Endothelial cell (in vitro differentiated cells): ENCODE measurements around the gene PTPRT. TPM values are rescaled to one million over a fixed set of nuclear protein-coding genes. Genes with fewer than 3 reads are reported as not detected.

Experiments used
- DNase-seq: peaks from one replicate; pipeline ENCODE4 v3.0.0; 2021; ENCODE audit warnings: low spot score
- H3K27ac Mint-ChIP-seq: one replicate; pipeline ENCODE4 v1.8.0; 2021; ENCODE audit warnings: mixed read lengths, inconsistent platforms; ENCODE audit not compliant: unreplicated experiment
- H3K27me3 Mint-ChIP-seq: one replicate; pipeline ENCODE4 v1.8.0; 2021; ENCODE audit warnings: mild to moderate bottlenecking, moderate library complexity, mixed read lengths, inconsistent platforms; ENCODE audit not compliant: unreplicated experiment
- H3K36me3 Mint-ChIP-seq: one replicate; pipeline ENCODE4 v1.8.0; 2021; ENCODE audit warnings: mild to moderate bottlenecking, low read depth, mixed read lengths, inconsistent platforms; ENCODE audit not compliant: unreplicated experiment
- H3K4me1 Mint-ChIP-seq: one replicate; pipeline ENCODE4 v1.8.0; 2021; ENCODE audit warnings: mild to moderate bottlenecking, mixed read lengths, inconsistent platforms; ENCODE audit not compliant: unreplicated experiment
- H3K4me3 Mint-ChIP-seq: one replicate; pipeline ENCODE4 v1.8.0; 2021; ENCODE audit warnings: mild to moderate bottlenecking, mixed read lengths, inconsistent platforms; ENCODE audit not compliant: unreplicated experiment
- H3K9me3 Mint-ChIP-seq: one replicate; pipeline ENCODE4 v1.8.0; 2021; ENCODE audit warnings: mixed read lengths, inconsistent platforms; ENCODE audit not compliant: unreplicated experiment
- total RNA-seq: library from RNA; stranded (reverse); fragmentation: NEBNext Ultra II Directional; extraction: Animal tissue kit (Norgen Biotek cat#: 25700); gene quantifications from one replicate; pipeline ENCODE4 v1.2.1, GENCODE V29; 2021; ENCODE audit not compliant: unreplicated experiment
- TF ChIP-seq, protein P1 (sequence below): fragments of 200-600 bp; sonication (generic); IDR thresholded peaks from one replicate; pipeline ENCODE4 v1.5.0; 2021; ENCODE audit warnings: antibody characterized with exemption; ENCODE audit not compliant: unreplicated experiment

Gene PTPRT
- total RNA-seq, 1 donor from 2014 or later = 0.10 TPM

DNA sequence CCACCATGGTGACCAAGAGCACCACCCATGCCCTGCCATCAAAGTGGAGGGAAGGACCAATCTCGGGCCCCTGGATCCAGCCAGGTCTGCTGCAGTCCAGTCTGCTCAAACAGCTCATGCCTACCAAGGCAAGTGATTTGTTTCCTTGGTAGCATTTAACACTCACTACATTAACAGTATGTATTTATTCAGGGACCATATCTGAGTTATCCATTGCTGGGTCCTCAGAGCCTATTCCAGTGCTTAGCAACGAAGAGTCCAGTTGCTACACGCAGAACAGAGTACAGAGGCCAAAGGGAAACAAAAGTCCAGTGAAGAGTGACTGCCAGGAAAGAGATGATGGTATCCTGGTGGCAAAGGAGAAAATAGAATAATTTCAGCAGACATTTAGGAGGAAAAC lies 352.2 kb downstream of the PTPRT start:
- peaks cover 27% of the 10 kb centered on the region for H3K9me3 Mint-ChIP-seq
- H3K4me1 Mint-ChIP-seq = no peaks in the 10 kb centered on the region
- TF ChIP-seq, protein P1, sequence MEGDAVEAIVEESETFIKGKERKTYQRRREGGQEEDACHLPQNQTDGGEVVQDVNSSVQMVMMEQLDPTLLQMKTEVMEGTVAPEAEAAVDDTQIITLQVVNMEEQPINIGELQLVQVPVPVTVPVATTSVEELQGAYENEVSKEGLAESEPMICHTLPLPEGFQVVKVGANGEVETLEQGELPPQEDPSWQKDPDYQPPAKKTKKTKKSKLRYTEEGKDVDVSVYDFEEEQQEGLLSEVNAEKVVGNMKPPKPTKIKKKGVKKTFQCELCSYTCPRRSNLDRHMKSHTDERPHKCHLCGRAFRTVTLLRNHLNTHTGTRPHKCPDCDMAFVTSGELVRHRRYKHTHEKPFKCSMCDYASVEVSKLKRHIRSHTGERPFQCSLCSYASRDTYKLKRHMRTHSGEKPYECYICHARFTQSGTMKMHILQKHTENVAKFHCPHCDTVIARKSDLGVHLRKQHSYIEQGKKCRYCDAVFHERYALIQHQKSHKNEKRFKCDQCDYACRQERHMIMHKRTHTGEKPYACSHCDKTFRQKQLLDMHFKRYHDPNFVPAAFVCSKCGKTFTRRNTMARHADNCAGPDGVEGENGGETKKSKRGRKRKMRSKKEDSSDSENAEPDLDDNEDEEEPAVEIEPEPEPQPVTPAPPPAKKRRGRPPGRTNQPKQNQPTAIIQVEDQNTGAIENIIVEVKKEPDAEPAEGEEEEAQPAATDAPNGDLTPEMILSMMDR = no peak
- no peak for DNase-seq
- H3K36me3 Mint-ChIP-seq = peaks cover 3% of the 10 kb centered on the region
- H3K4me3 Mint-ChIP-seq = no peak overlapping the region
- peaks cover 6% of the 10 kb centered on the region for H3K27me3 Mint-ChIP-seq
- H3K27ac Mint-ChIP-seq = no peak overlapping the region

DNA sequence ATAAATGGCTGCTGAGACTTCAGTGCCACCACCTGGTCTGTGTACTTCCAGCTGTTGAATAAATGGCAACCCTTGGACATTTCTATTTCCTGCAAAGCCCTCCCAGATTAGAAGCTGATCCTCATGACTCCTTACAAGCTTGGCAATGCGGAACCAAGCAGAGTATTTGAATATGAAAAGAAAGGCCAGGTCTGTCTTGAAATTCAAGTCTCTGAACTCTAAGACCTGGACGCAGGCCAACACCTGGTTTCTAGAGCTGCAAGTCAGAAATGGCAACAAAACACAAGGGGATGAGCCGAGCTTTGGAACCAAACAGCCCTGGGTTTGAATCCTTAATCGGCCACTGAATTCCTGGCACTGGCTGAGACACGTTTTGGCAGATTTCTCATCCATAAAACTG lies 353.4 kb downstream of the PTPRT start:
- peaks cover 3% of the 10 kb centered on the region for H3K36me3 Mint-ChIP-seq
- H3K27me3 Mint-ChIP-seq = peaks cover 6% of the 10 kb centered on the region
- H3K4me1 Mint-ChIP-seq = no peaks in the 10 kb centered on the region
- DNase-seq = no peak
- TF ChIP-seq, protein P1 = no peak
- no peak overlapping the region for H3K27ac Mint-ChIP-seq
- no peak overlapping the region for H3K4me3 Mint-ChIP-seq
- H3K9me3 Mint-ChIP-seq = peaks cover 18% of the 10 kb centered on the region

- Mint-ChIP-seq H3K27ac (no peak overlapping the region), H3K27me3 (peaks cover 8% of the 10 kb centered on the region), H3K9me3 (peaks cover 17% of the 10 kb centered on the region), H3K36me3 (peaks cover 4% of the 10 kb centered on the region), H3K4me1 (no peaks in the 10 kb centered on the region), H3K4me3 (no peak overlapping the region)
- TF ChIP-seq, protein P1 = no peak
- DNase-seq = no peak
These were observed 381.8 kb downstream of the PTPRT start for GRCh38 chr20:42807876-42808275.

DNA sequence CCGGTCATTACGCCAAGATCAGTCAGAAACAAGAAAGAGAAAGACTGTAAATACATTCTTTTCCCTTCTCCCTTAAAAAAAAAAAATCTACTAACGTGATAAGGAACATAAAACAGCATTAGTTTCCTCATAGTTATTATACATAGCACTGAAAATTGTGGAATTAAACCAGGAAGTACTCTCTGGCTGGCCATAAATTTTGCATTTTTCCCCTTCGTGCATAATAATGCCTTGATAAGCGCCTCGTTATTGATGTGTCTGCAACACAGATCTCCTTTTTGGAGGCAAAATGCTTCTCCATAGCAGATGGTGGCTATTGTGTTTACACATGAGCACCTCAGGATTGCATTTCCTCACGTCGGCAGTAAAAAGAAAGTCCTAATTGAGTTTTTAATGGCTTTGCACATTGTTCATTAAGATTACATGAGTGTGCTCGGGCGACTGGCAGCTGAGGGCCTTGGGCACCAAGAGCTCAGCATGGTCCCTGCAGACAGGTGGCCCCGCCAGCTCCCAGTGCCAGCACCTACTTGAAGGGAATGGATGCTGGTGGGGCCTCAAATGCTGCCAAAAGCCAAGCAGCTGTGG lies 394.5 kb downstream of the PTPRT start:
- TF ChIP-seq, protein P1 = no peak
- Mint-ChIP-seq H3K4me1 (no peaks in the 10 kb centered on the region), H3K27me3 (peaks cover 7% of the 10 kb centered on the region), H3K36me3 (no peaks in the 10 kb centered on the region), H3K27ac (no peak overlapping the region), H3K4me3 (no peak overlapping the region), H3K9me3 (peaks cover 45% of the 10 kb centered on the region)
- no peak for DNase-seq

DNA sequence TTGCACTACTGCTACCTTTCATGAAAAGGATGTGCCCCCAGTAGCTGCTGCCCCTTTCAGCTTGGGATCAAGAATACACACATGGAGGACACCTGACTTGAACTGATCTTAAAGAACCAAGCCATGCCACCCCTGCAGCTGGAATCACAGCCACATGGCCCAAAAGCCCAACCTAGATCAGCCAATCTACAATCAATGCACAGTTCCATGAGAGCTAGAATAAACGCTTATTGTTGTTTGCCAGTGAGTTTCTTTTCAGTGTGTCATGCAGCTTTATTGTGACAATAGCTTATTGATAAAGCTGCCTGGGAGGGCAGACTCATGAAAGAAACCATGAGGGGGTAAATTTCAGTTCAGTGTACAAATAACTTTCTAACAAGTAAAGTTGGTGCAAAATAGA lies 397.7 kb downstream of the PTPRT start:
- H3K27ac Mint-ChIP-seq = no peak overlapping the region
- no peak overlapping the region for H3K4me3 Mint-ChIP-seq
- DNase-seq = no peak
- peaks cover 46% of the 10 kb centered on the region for H3K9me3 Mint-ChIP-seq
- H3K36me3 Mint-ChIP-seq = no peaks in the 10 kb centered on the region
- H3K27me3 Mint-ChIP-seq = peaks cover 7% of the 10 kb centered on the region
- no peaks in the 10 kb centered on the region for H3K4me1 Mint-ChIP-seq
- TF ChIP-seq, protein P1 = no peak
